ENCODE measurements around the gene PIGH.
A peak's percentile ranks its signal among the peaks of the same experiment; 100 is the strongest.
"Not testable (repeated sequence)": the region's sequence is repeated elsewhere in the genome, so short reads cannot be mapped to it uniquely, and the experiment has no call there.

Gene PIGH

DNA sequence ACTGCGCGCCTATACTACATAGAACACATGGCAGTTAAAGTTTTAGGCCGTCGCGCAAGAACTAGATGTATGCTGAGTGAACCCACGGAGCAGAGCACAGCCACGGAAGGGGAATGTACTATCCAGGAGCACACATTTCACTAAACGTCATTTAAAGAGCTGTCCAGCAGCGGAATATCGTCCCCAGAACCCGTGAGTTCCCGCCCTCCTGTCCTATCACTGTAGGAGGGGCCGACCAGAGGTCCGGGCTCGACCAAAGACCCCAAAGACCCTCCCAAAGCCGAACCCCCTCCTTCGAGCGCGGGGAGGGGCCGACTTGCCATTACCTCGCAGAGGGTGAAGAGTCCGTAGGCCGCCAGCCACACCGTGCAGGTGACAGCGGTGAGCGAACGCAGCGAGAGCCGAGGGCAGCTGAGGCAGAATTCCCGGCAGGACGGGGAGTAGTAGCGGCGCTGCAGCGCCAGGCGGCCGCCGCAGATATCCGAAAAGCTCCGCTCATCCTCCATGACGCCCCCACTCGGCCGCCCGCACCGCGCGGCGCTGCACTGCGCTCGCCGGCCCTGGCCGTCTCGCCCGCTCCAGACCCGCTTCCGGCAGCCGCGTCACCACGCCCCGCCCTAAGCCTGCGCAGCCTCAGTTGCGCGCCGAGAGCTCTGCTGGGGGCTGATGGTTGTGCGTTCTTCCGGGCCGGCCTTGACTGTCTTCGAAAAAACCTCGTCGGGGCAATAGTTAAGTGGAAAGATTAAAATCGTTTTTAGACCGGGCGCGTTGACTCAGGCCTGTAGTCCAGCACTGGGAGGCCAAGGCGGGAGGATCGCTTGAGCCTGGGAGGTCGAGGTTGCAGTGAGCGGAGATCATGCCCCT lies at the start of gene PIGH:
Gene PIGH, minus strand, starts transcription at position 571 of the 864 bp plus-strand sequence. Its CDS starts 65 bp downstream, at position 506.
- no peak for DNase-seq (ENCODE audit: low read depth)

GRCh38 chr14:67646131-67646530 lies 46.1 kb upstream of the PIGH start:
- DNase-seq (ENCODE audit: low read depth) = no peak

GRCh38 chr14:67645414-67645813 lies 45.3 kb upstream of the PIGH start:
- DNase-seq (ENCODE audit: low read depth) = no peak

- DNase-seq (ENCODE audit: low read depth) = no peak
These were observed 44.4 kb upstream of the PIGH start for GRCh38 chr14:67644428-67644827.

- no peak for DNase-seq (ENCODE audit: low read depth)
These were observed 43.6 kb upstream of the PIGH start for GRCh38 chr14:67643713-67644112.

GRCh38 chr14:67641902-67642749 lies 42.1 kb upstream of the PIGH start:
- DNase-seq (ENCODE audit: low read depth) = no peak

GRCh38 chr14:67641480-67641879 lies 41.4 kb upstream of the PIGH start:
- no peak for DNase-seq (ENCODE audit: low read depth)

GRCh38 chr14:67638642-67639041 lies 38.6 kb upstream of the PIGH start:
- DNase-seq (ENCODE audit: low read depth) = no peak

GRCh38 chr14:67636361-67636919 lies 36.4 kb upstream of the PIGH start:
- no peak for DNase-seq (ENCODE audit: low read depth)

GRCh38 chr14:67633451-67634147 lies 33.5 kb upstream of the PIGH start:
- DNase-seq (ENCODE audit: low read depth) = no peak

DNA sequence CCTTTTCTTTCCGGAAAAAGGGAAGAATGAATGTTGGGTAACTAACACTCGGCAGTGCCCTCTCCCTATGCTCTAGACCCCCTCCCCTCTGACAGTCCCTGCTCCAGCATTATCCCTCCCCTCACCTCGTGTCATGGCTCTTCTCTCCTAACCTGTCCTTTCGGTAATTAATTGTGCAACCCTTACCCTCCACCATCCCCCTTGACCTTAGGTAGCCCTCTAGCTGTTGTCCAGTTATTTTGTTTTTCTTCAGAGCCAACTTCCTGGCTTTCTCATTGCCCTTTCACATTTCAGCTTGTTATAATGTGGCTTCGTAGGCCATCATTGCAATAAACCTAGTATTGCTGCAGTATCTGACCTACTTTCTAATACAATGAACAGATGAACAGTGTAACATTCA lies 30.9 kb upstream of the PIGH start:
- no peak for DNase-seq (ENCODE audit: low read depth)

GRCh38 chr14:67630186-67630585 lies 30.1 kb upstream of the PIGH start:
- DNase-seq (ENCODE audit: low read depth) = no peak

DNA sequence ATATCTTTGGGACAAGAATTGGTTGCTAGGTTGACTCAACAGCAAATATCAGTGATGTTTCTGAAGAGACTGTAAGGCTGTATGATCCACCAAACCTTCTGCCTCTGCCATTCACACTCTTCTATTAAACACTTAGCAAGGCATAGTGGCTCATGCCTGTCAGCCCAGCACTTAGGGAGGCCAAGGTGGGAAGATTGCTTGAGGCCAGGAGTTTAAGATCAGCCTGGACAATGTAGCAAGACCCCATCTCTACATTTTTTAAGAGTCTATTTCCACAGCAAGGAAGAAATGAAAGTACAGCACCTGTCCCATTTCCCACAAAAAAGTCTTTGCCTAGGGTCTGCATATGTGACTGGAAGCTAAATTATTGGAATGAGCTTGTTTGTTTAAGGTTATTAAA lies 27.5 kb upstream of the PIGH start:
- DNase-seq (ENCODE audit: low read depth) = no peak

- not testable (repeated sequence) for DNase-seq (ENCODE audit: low read depth)
These were observed 26.1 kb upstream of the PIGH start for GRCh38 chr14:67626131-67626530.

DNA sequence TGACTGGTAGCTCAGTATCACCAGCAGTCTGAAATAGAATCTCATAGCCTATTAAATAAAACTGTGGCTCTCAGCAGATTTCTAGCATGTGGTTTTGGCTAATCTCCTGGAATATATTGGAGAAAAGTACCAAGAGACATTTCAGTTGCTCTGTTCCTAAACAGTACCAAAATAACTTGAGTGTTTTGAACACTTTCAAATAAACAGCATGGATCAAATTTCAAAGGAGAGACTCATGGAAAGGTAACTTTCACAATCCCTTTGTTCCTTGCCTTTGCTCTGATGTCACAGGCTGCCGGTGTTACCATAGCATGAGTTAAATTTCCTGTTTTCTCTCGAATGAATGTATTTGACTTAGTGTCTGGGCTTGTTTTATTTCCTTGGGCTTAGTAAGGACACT lies 23.0 kb upstream of the PIGH start:
- no peak for DNase-seq (ENCODE audit: low read depth)

DNA sequence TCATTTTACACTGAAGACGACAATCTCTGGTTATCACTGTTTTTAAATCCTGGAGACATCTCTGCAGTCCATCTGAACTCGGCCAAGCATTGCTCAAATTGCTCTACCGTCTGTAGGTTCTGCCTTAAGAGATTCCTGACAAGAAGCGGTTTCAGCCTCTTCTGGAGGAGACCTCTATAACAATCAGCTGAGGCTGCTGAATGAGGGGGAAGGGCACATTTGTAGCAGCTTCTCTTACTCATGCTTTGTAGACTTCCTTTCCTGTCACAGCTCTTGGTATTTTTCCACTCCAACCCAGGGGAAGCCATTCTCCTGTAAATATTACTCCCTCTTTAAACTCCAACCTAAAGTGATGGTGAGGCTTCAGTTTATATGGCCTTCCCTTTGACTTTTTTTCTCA lies 22.6 kb upstream of the PIGH start:
- peak; percentile 40 for DNase-seq (ENCODE audit: low read depth)

DNA sequence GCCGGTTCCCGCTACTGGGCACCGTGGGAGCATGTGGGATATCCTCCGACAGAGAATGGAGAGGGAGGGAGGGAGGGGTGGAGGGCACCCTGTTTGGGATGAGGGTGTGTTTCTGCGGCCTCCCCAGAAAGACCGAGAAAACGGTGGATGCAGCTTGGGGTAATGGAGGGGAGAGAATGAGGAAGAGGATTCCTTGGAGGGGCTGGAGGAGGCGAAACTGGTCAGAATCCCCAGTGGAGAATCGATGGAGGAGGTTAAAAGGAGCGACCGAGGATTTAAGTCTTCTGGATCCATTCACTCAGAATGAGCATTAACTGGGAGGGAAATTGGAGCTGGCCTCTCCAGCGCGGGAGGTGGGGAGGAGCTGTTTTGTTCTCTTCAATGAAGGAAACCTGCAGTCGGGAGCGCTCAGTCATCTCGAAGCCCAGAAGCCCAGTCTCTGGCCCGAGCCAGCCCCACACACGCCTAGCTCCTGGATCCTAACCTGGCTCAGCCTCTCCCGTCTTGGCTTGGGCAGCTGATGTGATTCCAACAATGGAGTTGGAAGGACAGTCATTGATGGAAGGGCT lies 20.2 kb upstream of the PIGH start:
- DNase-seq (ENCODE audit: low read depth) = no peak

GRCh38 chr14:67619446-67620216 lies 19.6 kb upstream of the PIGH start, which contains the start of gene ARG2:
ARG2 (plus strand) TSS chr14:67619920; CDS start chr14:67619978, 58 bp downstream.
- DNase-seq (ENCODE audit: low read depth) = peak; percentile 36

DNA sequence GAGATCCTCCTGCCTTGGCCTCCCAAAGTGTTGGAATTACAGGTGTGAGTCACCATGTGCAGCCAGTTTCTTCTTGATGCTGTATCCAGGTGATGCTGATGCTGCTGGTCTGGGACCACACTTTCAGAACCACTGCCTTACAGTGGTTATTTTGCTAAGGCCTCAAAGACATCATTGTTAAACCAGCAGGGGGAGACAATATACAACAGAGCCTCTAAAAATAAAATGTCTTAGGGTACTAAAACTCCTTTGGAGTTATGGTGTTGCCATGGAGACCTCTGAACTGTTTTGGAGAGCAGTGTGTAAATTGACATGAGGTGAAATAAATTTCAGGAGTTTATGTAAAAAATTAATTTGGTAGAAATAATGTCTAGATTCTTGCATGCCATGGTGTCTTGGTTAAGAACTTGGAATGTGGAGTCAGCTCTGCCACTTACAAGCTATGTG lies 18.6 kb upstream of the PIGH start:
- DNase-seq (ENCODE audit: low read depth) = peak; percentile 61

DNA sequence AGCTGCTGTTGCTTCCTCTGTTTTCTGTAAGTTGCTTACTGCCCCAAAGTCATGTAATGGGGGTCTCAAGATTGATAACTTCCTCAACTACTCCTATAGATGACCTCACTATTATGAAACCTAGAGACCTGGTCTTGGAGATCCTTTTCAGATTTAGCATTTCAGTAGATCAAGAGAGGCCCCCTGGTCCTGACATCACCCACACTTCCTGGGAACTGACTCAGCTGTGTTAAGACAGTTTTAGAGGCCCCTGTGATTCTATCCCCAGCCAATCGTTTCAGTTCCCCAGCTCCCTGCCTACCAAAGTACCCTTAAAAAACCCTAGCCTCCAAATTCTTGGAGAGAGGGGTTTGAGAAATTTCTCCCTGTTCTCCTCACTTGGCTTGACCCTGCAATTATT lies 10.4 kb upstream of the PIGH start:
- no peak for DNase-seq (ENCODE audit: low read depth)
